ENCODE measurements around the gene CXXC5. TPM values are rescaled to one million over a fixed set of nuclear protein-coding genes. Genes with fewer than 3 reads are reported as not detected.
A peak's percentile ranks its signal among the peaks of the same experiment; 100 is the strongest.

CXXC5 gene
- total RNA-seq, 1 donor from 2014 or later, result 167 TPM

DNA sequence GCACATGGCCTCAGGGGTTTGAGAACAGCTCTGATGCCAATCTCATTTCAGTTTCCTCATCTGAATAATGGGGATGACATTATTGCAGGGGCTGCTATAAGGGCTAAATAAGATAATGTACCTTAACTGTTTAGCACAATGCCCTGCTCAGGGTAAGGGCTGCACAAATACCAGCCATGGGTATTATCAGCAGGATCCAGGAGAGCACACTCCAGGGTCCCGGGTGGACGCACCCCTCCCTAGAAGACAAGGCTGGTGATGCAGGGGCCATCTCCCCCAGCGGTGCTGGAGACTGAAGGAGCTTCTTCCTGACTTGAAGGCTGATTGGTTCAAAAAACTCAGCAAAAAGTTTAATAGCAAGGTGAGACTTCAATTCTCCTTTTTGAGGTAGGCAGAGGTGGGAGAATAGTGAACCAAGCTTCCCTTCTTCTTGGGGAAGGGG lies 2.7 kb upstream of the CXXC5 start:
- DNase-seq (ENCODE audit: low read depth), result no peak
- H3K36me3 ChIP-seq (ENCODE audit: control insufficient read depth, insufficient read depth, low read length), result no peaks in the 10 kb centered on the region
- H3K4me3 ChIP-seq (ENCODE audit: low read depth, low read length), result no peak overlapping the region
- no peak for TF ChIP-seq CTCF (IDR thresholded peaks at IDR 0.05; ENCODE audit: insufficient read depth, low read length, poor library complexity, severe bottlenecking)
- H3K27me3 ChIP-seq (ENCODE audit: control insufficient read depth, insufficient read depth, low read length), result no peaks in the 10 kb centered on the region

GRCh38 chr5:139646111-139646510 lies 2.0 kb upstream of the CXXC5 start:
- no peaks in the 10 kb centered on the region for H3K36me3 ChIP-seq (ENCODE audit: control insufficient read depth, insufficient read depth, low read length)
- no peak for TF ChIP-seq CTCF (IDR thresholded peaks at IDR 0.05; ENCODE audit: insufficient read depth, low read length, poor library complexity, severe bottlenecking)
- no peak for DNase-seq (ENCODE audit: low read depth)
- H3K4me3 ChIP-seq (ENCODE audit: low read depth, low read length), result no peak overlapping the region
- no peaks in the 10 kb centered on the region for H3K27me3 ChIP-seq (ENCODE audit: control insufficient read depth, insufficient read depth, low read length)

DNA sequence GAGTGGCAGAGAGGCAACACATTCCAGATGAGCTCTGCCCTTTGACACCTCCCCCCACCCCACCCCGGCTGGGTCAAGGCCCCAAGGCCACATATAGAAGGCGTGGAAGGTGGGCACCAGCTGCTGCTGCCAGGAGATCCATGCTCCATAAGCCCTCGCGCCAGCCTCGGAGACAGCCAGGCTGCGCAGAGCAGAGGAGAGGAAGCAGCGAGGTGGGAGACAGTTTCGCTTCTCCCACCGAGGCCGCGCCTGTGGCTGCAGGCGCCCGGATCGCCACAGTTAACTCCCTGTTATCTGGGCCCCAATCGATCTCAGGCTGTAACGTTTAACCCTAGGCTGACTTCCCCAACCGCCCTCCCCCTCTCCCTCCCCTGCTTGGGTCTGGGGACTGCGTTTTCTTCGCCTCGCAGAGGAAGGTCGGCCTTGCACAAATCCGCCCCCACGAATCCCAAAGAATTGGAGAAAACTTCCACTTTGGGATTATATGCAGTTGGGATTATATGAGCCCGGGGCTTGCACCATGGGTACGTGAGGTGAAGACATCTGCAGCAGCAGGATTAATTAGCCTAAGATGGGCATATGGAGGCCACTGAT lies 1.1 kb upstream of the CXXC5 start:
- DNase-seq (ENCODE audit: low read depth), result no peak
- Histone ChIP-seq H3K36me3 (ENCODE audit: control insufficient read depth, insufficient read depth, low read length) (no peaks in the 10 kb centered on the region), H3K4me3 (ENCODE audit: low read depth, low read length) (peak overlapping the region; percentile 87), H3K27me3 (ENCODE audit: control insufficient read depth, insufficient read depth, low read length) (no peaks in the 10 kb centered on the region)
- no peak for TF ChIP-seq CTCF (IDR thresholded peaks at IDR 0.05; ENCODE audit: insufficient read depth, low read length, poor library complexity, severe bottlenecking)

DNA sequence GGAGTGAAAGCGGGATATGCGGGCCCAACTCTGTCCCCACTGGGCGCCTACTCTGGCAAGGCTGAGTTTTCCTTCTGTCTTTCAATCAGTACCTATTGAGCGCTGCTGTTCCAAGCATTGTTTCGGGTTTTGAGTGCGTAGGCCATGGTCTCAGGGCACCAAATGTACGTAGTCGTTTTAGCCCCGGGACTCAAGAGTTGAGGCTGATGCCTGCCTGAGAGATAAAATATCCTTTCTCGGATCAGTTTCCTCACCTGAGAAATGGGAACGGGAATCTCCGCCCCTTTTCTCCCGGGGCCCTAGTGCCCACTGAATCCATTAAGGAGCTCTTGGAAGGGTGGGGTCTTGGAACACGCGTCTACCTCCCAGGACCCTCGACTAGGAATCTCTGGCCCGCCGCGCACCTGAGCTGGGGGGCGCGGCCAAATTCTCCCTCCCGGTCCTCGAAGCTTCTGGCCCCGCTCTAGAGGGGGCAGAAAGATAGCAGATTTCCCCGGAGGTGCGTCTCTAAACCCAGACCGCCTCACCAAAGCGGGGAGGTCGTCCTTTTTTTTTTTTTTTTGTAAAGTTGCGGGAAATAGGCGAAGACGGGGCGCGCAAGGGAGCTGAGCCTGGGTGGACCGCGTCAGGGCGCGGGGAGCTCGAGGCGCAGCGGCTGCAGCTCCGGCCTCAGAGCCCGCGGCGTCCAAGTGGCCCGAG lies 494 bp upstream of the CXXC5 start:
- no peak for DNase-seq (ENCODE audit: low read depth)
- no peak for TF ChIP-seq CTCF (IDR thresholded peaks at IDR 0.05; ENCODE audit: insufficient read depth, low read length, poor library complexity, severe bottlenecking)
- peak overlapping the region; percentile 87 for H3K4me3 ChIP-seq (ENCODE audit: low read depth, low read length)
- H3K36me3 ChIP-seq (ENCODE audit: control insufficient read depth, insufficient read depth, low read length), result no peaks in the 10 kb centered on the region
- no peaks in the 10 kb centered on the region for H3K27me3 ChIP-seq (ENCODE audit: control insufficient read depth, insufficient read depth, low read length)

- peak overlapping the region; percentile 87 for H3K4me3 ChIP-seq (ENCODE audit: low read depth, low read length)
- DNase-seq (ENCODE audit: low read depth), result no peak
- TF ChIP-seq CTCF (IDR thresholded peaks at IDR 0.05; ENCODE audit: insufficient read depth, low read length, poor library complexity, severe bottlenecking), result no peak
- no peaks in the 10 kb centered on the region for H3K36me3 ChIP-seq (ENCODE audit: control insufficient read depth, insufficient read depth, low read length)
- H3K27me3 ChIP-seq (ENCODE audit: control insufficient read depth, insufficient read depth, low read length), result no peaks in the 10 kb centered on the region
These were observed 1.2 kb downstream of the CXXC5 start for GRCh38 chr5:139649082-139649991.

Measured in kidney epithelial cell (primary cell).